ENCODE measurements around the gene ITM2A. TPM values are rescaled to one million over a fixed set of nuclear protein-coding genes. Genes with fewer than 3 reads are reported as not detected.

The ITM2A gene
- total RNA-seq, 2 experiments from 2014 or later: 145 to 157 TPM

DNA sequence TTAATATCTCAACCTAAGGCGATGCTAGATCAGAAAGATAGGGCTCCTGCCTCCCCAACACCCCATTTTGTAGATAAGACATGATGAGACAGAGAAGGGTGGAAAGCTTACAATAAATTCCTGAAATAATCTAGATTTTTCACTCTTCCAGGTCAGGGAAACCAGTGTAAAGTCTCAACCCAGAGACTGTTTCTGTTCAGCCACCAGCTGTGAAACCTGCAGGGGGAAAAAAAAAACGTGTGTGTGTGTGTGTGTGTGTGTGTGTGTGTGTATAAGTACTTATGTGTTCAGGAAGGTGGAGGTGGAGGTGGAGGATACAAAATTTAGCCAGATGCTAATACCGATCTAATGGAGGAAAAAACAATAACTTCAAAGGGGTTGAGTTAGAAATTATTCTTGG is 773 bp upstream of the ITM2A start:
- CTCF ChIA-PET: interaction anchor here (0.6 to 1.9 kb wide), 2 partner anchors 43 to 46 kb away, joined by 3 to 4 read pairs; no protein-coding TSS in a partner anchor
- no peaks in the 10 kb centered on the region for H3K9me3 Mint-ChIP-seq
- H3K27ac Mint-ChIP-seq: peak overlapping the region; percentile 95
- peaks cover 15% of the 10 kb centered on the region for H3K36me3 Mint-ChIP-seq (ENCODE audit: low read depth)
- H3K4me1 Mint-ChIP-seq: peaks cover 18% of the 10 kb centered on the region
- POLR2A ChIA-PET: interaction anchor here (1.3 kb wide), 1 partner anchor 41 kb away, joined by 4 read pairs; no protein-coding TSS in a partner anchor
- peak overlapping the region; percentile 94 for H3K4me3 Mint-ChIP-seq
- no peak for DNase-seq
- H3K27me3 Mint-ChIP-seq: no peaks in the 10 kb centered on the region

DNA sequence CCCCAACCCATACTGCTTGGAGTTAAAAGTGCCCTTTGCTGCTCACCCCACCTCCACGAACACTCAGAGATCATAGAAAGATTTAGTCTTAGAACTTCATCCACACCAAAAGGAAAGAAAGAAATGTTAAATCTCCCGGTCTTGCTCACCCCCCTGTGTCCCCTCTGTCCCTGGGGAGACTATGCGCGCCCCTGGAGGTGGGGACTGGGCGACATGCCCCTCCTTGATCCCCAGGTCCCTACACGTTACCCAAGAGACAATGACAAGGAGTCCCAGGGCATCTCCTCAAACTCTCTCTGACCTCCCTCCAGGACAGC is 620 bp downstream of the ITM2A start:
- H3K36me3 Mint-ChIP-seq (ENCODE audit: low read depth): peaks cover 28% of the 10 kb centered on the region
- peak overlapping the region; percentile 94 for H3K4me3 Mint-ChIP-seq
- POLR2A ChIA-PET: interaction anchor here (0.9 to 3.9 kb wide), 14 partner anchors 41 to 420 kb away, joined by 3 to 16 read pairs (median 5); partner anchors contain the start of gene P2RY10
- no peaks in the 10 kb centered on the region for H3K27me3 Mint-ChIP-seq
- H3K9me3 Mint-ChIP-seq: no peaks in the 10 kb centered on the region
- CTCF ChIA-PET: interaction anchor here (1.1 to 1.7 kb wide), 3 partner anchors 47 to 201 kb away, joined by 3 to 5 read pairs (median 4); no protein-coding TSS in a partner anchor
- peak overlapping the region; percentile 95 for H3K27ac Mint-ChIP-seq
- no peak for DNase-seq
- peaks cover 29% of the 10 kb centered on the region for H3K4me1 Mint-ChIP-seq

DNA sequence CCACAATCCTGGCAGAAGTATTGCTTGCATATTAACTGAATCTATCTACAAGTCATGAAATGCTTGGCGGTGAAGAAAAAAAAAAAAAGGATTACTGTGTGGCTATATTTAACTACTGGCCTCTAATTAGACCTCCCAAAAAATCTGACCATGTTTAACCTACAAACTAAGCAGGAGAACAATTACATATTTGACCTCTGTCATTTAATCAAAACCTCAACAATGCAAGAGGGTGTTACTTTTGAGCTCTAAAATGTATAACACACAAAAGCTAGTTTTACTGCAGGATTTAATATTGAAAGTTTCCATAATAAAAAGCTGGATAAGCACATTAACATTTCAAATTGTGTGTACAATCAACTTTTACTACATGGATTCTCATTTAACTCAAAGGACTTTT is 1.5 kb downstream of the ITM2A start:
- Mint-ChIP-seq H3K4me3 (peak overlapping the region; percentile 94), H3K27me3 (no peaks in the 10 kb centered on the region), H3K9me3 (no peaks in the 10 kb centered on the region), H3K27ac (peak overlapping the region; percentile 95), H3K4me1 (peaks cover 34% of the 10 kb centered on the region), H3K36me3 (ENCODE audit: low read depth) (peaks cover 37% of the 10 kb centered on the region)
- POLR2A ChIA-PET: interaction anchor here (0.6 to 3.9 kb wide), 16 partner anchors 40 to 419 kb away, joined by 3 to 16 read pairs (median 5); partner anchors contain the start of gene P2RY10
- CTCF ChIA-PET: interaction anchor here (1.1 to 1.7 kb wide), 3 partner anchors 48 to 200 kb away, joined by 3 to 5 read pairs (median 4); no protein-coding TSS in a partner anchor
- no peak for DNase-seq

DNA sequence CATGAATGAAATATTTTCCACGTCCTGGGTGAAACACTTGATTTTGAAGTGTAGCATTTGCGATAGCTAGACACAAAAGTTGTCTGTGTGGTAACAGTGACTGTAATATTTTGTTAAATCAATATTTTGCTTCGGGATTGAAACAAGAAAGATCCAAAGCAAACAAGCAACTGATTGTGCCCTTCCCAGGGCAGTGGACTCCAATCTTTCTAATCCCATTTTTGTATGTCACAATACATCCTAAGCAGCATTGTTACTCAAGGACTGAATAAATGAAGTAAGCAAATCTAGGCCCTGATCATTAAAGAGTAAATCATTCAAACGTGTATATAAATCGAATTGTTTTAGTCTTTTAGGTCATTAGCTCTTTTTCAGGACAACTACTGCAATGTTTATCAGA is 2.8 kb downstream of the ITM2A start:
- DNase-seq: no peak
- H3K27me3 Mint-ChIP-seq: no peaks in the 10 kb centered on the region
- peaks cover 38% of the 10 kb centered on the region for H3K4me1 Mint-ChIP-seq
- CTCF ChIA-PET: interaction anchor here (1.2 to 2.2 kb wide), 2 partner anchors 48 to 94 kb away, joined by 3 to 7 read pairs; no protein-coding TSS in a partner anchor
- POLR2A ChIA-PET: interaction anchor here (0.8 to 3.9 kb wide), 11 partner anchors 47 to 1254 kb away, joined by 3 to 16 read pairs (median 3); partner anchors contain the start of gene P2RY10
- H3K27ac Mint-ChIP-seq: peak overlapping the region; percentile 79
- H3K9me3 Mint-ChIP-seq: no peaks in the 10 kb centered on the region
- peaks cover 43% of the 10 kb centered on the region for H3K36me3 Mint-ChIP-seq (ENCODE audit: low read depth)
- peak overlapping the region; percentile 74 for H3K4me3 Mint-ChIP-seq

DNA sequence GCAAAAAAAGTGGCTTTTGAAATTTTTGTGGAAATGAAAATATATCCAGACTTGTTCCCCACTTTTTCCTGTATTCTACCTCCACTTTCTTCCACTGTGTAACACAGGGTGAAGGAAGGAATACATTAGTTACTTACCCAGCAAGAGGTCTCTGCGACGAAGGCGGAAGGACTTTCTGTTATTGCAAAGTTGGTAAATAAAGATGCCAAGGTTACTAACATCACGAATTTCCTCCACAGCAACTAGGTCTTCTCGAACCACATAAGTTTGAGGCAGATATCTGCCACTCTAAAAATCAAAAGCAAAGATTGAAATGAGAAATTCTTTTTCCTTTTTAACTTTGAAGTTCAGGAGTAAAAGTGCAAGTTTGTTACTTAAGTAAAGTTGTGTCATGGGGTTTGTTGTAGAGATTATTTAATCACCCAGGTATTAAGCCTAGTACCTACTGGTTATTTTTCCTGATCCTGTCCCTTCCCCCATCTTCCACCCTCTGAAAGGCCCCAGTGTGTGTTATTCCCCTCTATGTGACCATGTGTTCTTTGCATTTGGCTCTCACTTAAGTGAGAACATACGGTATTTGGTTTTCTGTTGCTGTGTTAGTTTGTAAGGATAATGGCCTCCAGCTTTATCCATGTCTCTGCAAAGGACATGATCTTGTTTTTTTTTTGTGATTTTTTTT is 5.8 kb downstream of the ITM2A start:
- H3K27me3 Mint-ChIP-seq: no peaks in the 10 kb centered on the region
- ChIA-PET CTCF (no interaction called here), POLR2A (no interaction called here)
- peak overlapping the region; percentile 61 for H3K4me3 Mint-ChIP-seq
- peaks cover 29% of the 10 kb centered on the region for H3K4me1 Mint-ChIP-seq
- no peak for DNase-seq
- H3K9me3 Mint-ChIP-seq: no peaks in the 10 kb centered on the region
- peak overlapping the region; percentile 84 for H3K27ac Mint-ChIP-seq
- H3K36me3 Mint-ChIP-seq (ENCODE audit: low read depth): peaks cover 56% of the 10 kb centered on the region

DNA sequence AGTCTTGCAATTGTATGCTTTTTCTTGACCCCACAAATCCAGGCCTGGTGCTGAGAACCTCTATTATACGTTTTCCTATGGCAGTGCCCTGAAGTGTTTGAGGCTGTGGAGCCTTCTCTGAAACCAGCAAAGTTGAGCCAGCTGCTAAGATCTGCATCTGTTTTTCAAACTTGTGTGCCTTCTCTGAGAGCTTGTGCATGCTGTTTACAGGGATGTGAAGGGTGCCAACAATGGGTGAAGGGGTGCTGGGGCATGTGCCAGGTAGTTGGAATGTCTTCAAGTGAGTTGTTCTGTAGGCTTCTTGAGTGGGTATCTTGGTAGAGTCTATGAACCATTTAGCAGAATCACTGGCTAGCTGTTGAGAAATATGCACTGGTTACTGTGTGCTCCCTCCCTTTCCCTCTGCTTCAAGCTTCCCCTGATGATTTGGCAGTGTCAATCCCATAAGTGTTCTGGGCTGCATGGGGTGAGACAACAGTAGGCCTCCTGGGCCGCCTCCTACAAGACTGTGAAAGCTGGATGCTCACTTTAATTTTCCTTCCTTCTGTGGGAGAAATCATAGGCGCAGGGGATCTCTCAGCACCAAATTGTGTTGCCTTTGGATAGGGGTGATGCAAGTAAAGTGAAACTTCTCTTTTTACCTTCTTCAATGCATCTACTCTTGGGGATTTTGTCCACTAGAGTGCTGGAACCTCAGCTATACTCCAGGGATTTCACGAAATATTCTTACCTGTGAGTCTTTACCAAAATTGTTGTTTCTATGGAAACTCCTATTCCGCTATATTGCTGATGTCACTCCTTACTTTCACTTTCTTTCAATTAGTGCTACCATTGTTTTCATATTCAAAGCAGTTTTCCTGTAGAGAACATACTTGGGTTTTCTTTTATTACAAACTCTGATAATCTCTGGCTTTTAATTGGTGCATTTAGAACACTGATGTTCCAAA is 30.0 kb downstream of the ITM2A start:
- H3K9me3 Mint-ChIP-seq: no peaks in the 10 kb centered on the region
- POLR2A ChIA-PET: no interaction called here
- CTCF ChIA-PET: no interaction called here
- DNase-seq: no peak
- peak overlapping the region; percentile 34 for H3K27ac Mint-ChIP-seq
- peaks cover 16% of the 10 kb centered on the region for H3K4me1 Mint-ChIP-seq
- no peaks in the 10 kb centered on the region for H3K36me3 Mint-ChIP-seq (ENCODE audit: low read depth)
- peak overlapping the region; percentile 46 for H3K4me3 Mint-ChIP-seq
- no peaks in the 10 kb centered on the region for H3K27me3 Mint-ChIP-seq

DNA sequence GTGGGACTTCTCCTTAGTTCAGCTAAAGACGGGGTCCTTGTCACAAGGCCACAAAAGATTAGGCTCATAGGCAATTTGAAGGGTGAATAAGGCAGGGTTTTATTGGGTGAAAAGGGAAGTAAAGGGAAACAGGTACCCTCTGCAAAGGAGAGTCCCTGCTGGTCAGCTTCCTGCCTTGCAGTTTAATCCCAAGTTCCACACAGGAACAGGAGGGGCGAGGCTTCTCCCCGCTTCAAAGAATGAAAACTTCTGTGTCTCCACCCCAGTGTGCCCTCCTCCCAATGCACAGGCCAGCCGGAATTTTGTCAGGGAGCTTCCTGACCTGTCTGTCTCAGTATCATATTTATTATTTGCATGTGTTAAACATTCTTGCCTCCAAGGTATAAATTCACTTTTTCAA is 37.1 kb downstream of the ITM2A start:
- Mint-ChIP-seq H3K27ac (no peak overlapping the region), H3K36me3 (ENCODE audit: low read depth) (no peaks in the 10 kb centered on the region), H3K27me3 (no peaks in the 10 kb centered on the region), H3K9me3 (no peaks in the 10 kb centered on the region), H3K4me1 (peaks cover 18% of the 10 kb centered on the region), H3K4me3 (no peak overlapping the region)
- POLR2A ChIA-PET: no interaction called here
- CTCF ChIA-PET: interaction anchor here (0.6 kb wide), 1 partner anchor 127 kb away, joined by 3 read pairs; no protein-coding TSS in a partner anchor
- DNase-seq: no peak

DNA sequence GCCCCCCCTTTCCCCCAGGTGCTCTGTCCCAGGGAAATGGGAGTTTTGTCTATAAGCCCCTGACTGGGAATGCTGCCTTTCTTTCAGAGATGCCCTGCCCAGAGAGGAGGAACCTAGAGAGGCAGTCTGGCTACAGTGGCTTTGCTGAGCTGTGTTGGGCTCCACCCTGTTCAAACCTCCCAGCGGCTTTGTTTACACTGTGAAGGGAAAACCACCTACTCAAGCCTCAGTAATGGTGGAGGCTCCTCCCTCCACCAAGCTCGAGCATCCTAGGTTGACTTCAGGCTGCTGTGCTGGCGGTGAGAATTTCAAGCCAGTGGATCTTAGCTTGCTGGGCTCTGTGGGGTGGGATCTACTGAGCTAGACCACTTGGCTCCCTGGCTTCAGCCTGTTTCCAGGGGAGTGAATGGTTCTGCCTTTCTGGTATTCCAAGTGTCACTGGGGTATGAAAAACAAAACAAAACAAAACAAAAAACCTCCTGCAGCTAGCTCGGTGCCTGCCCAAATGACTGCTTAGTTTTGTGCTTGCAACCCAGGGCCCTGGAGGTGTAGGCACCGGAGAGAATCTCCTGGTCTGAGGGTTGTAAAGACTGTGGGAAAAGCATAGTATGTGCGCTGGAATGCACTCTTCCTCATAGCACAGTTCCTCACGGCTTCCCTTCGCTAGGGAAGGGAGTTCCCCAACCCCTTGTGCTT is 41.7 kb downstream of the ITM2A start:
- DNase-seq: peak; percentile 50
- Mint-ChIP-seq H3K9me3 (no peaks in the 10 kb centered on the region), H3K4me1 (peaks cover 21% of the 10 kb centered on the region), H3K27ac (peak overlapping the region; percentile 76), H3K27me3 (no peaks in the 10 kb centered on the region), H3K4me3 (peak overlapping the region; percentile 70), H3K36me3 (ENCODE audit: low read depth) (no peaks in the 10 kb centered on the region)
- ChIA-PET POLR2A (interaction anchor here (0.6 to 1.5 kb wide), 2 partner anchors 40 to 51 kb away, joined by 3 to 5 read pairs; no protein-coding TSS in a partner anchor), CTCF (interaction anchor here (0.7 to 1.3 kb wide), 2 partner anchors 43 to 183 kb away, joined by 4 read pairs; no protein-coding TSS in a partner anchor)

Other genes starting within 250 kb of the ITM2A start
- gene GPR174, start 222.6 kb downstream of the ITM2A start, total RNA-seq: 10 to 100 TPM; 27.0 to 29.0 TPM

Data from activated CD4-positive, alpha-beta memory T cell treated with anti-CD3 and anti-CD28 coated beads, Interleukin-2, amount 10 ng/mL, durations not matched to agents 7 days and 5 days (primary cell).